ENCODE measurements around the gene STMND1. TPM values are rescaled to one million over a fixed set of nuclear protein-coding genes. Genes with fewer than 3 reads are reported as not detected.

Gene STMND1
- total and polyA plus RNA-seq, 10 of the 15 experiments (the other 5 are each of a cell fraction or from before 2014, with no cell fraction given) = 0.15 TPM; not detected in 9

DNA sequence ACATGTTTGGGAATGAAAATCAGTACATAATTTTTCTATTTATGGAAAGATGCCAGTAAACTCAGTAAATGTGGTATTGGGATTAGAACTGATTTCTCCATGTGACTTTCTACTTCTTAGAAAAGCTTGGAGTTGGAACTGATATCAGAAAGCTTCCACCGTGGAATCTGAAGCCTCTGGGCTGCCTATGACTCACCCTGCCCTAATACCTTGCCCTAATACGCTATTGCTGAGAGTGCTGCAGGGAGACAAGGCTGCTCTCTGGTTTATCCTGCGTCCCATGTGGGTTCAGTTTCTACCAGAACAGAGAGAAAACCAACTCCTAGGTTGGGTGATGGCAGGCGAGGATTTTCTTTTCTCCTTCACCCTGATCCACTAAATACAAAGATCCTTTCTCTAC is 3.3 kb upstream of the STMND1 start:
- Histone ChIP-seq H3K27ac (ENCODE audit: control insufficient read depth, insufficient read depth) (no peak overlapping the region), H3K9ac (ENCODE audit: control insufficient read depth, insufficient read depth, low read length) (no peak overlapping the region), H3K4me2 (ENCODE audit: control insufficient read depth, insufficient read depth) (no peak overlapping the region), H3K36me3 (ENCODE audit: control insufficient read depth in 2 of 2, insufficient read depth in 2 of 2, low read length in 1 of 2) (no peaks in the 10 kb centered on the region), H2AFZ (ENCODE audit: control insufficient read depth, low read depth, low read length) (no peak overlapping the region), H3K79me2 (ENCODE audit: control insufficient read depth, insufficient read depth, low read length) (no peaks in the 10 kb centered on the region), H3K9me3 (replicated peaks; ENCODE audit: control insufficient read depth, insufficient read depth, low read length) (no peaks in the 10 kb centered on the region; the same call in 2 of the 3 replicates), H3K27me3 (replicated peaks in 1 of 2; ENCODE audit: control insufficient read depth in 2 of 2, insufficient read depth in 2 of 2, low read length in 1 of 2) (peaks cover 0 to 3% of the 10 kb centered on the region in 2 experiments; a peak in 2 of 4 replicates), H3K4me3 (no peak overlapping the region), H4K20me1 (ENCODE audit: control insufficient read depth, insufficient read depth) (no peaks in the 10 kb centered on the region), H3K4me1 (ENCODE audit: control insufficient read depth, insufficient read depth, low read length) (no peaks in the 10 kb centered on the region)
- ATAC-seq (no peak), DNase-seq (ENCODE audit: low read depth, low spot score) (no peak), FAIRE-seq (no peak)
- POLR2A ChIA-PET = no interaction called here
- SMC1A ChIA-PET (ENCODE audit: uncharacterized antibody, unreplicated experiment) = interaction anchor here (0.6 to 0.9 kb wide), 2 partner anchors 12 to 135 kb away, joined by 3 to 6 read pairs; no protein-coding TSS in a partner anchor
- in situ Hi-C loops (cut with MboI) (no loop called here), intact Hi-C loops (cut with micrococcal nuclease; ENCODE audit: unreplicated experiment) (no loop called here)
- CTCF ChIA-PET = interaction anchor here (1.3 to 1.6 kb wide), 2 partner anchors 11 to 12 kb away, joined by 3 read pairs; no protein-coding TSS in a partner anchor
- WGBS (ENCODE audit: insufficient coverage, insufficient replicate concordance, low lambda C conversion rate, missing lambda C conversion rate) = 10% methylated on average over 4 of the region's 4 CpGs
- BruUV-seq (replicated peaks) = no TSS peak
- RAD21 ChIA-PET (ENCODE audit: unreplicated experiment) = no interaction called here
- TF ChIP-seq NKRF (conservative IDR thresholded peaks at IDR 0.05) = no peak
- no peak for TF ChIP-seq PAX5 (IDR thresholded peaks at IDR 0.05; ENCODE audit: borderline replicate concordance, low read depth, low read length)
- no peak for TF ChIP-seq CBX5 (IDR thresholded peaks at IDR 0.05; ENCODE audit: low read depth)
- no peak for TF ChIP-seq SMAD1 (IDR thresholded peaks at IDR 0.05; ENCODE audit: low read depth, partially characterized antibody)
- no peak for TF ChIP-seq BMI1 (IDR thresholded peaks at IDR 0.05; ENCODE audit: borderline replicate concordance)
- TF ChIP-seq, protein P1, sequence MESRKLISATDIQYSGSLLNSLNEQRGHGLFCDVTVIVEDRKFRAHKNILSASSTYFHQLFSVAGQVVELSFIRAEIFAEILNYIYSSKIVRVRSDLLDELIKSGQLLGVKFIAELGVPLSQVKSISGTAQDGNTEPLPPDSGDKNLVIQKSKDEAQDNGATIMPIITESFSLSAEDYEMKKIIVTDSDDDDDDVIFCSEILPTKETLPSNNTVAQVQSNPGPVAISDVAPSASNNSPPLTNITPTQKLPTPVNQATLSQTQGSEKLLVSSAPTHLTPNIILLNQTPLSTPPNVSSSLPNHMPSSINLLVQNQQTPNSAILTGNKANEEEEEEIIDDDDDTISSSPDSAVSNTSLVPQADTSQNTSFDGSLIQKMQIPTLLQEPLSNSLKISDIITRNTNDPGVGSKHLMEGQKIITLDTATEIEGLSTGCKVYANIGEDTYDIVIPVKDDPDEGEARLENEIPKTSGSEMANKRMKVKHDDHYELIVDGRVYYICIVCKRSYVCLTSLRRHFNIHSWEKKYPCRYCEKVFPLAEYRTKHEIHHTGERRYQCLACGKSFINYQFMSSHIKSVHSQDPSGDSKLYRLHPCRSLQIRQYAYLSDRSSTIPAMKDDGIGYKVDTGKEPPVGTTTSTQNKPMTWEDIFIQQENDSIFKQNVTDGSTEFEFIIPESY (IDR thresholded peaks at IDR 0.05) = no peak
- no peak for TF ChIP-seq NBN (IDR thresholded peaks at IDR 0.05)
- TF ChIP-seq HDAC6 (IDR thresholded peaks at IDR 0.05; ENCODE audit: unreplicated experiment) = no peak
- no peak for TF ChIP-seq HSF1 (IDR thresholded peaks at IDR 0.05; ENCODE audit: low read depth, low read length)
- no peak for TF ChIP-seq MTA2 (IDR thresholded peaks at IDR 0.05; ENCODE audit: low read depth)
- no peak for TF ChIP-seq TARDBP (IDR thresholded peaks at IDR 0.05; ENCODE audit: borderline replicate concordance)
- no peak for TF ChIP-seq SPI1 (IDR thresholded peaks at IDR 0.05; ENCODE audit: borderline replicate concordance, insufficient read depth, low read depth, low read length)
- no peak for TF ChIP-seq NFIC (IDR thresholded peaks at IDR 0.05; ENCODE audit: low read depth, low read length)
- TF ChIP-seq RELA (IDR thresholded peaks at IDR 0.05; ENCODE audit: borderline replicate concordance, partially characterized antibody) = no peak
- TF ChIP-seq, protein P2, sequence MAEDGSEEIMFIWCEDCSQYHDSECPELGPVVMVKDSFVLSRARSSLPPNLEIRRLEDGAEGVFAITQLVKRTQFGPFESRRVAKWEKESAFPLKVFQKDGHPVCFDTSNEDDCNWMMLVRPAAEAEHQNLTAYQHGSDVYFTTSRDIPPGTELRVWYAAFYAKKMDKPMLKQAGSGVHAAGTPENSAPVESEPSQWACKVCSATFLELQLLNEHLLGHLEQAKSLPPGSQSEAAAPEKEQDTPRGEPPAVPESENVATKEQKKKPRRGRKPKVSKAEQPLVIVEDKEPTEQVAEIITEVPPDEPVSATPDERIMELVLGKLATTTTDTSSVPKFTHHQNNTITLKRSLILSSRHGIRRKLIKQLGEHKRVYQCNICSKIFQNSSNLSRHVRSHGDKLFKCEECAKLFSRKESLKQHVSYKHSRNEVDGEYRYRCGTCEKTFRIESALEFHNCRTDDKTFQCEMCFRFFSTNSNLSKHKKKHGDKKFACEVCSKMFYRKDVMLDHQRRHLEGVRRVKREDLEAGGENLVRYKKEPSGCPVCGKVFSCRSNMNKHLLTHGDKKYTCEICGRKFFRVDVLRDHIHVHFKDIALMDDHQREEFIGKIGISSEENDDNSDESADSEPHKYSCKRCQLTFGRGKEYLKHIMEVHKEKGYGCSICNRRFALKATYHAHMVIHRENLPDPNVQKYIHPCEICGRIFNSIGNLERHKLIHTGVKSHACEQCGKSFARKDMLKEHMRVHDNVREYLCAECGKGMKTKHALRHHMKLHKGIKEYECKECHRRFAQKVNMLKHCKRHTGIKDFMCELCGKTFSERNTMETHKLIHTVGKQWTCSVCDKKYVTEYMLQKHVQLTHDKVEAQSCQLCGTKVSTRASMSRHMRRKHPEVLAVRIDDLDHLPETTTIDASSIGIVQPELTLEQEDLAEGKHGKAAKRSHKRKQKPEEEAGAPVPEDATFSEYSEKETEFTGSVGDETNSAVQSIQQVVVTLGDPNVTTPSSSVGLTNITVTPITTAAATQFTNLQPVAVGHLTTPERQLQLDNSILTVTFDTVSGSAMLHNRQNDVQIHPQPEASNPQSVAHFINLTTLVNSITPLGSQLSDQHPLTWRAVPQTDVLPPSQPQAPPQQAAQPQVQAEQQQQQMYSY (CRISPR knock-in tag; IDR thresholded peaks at IDR 0.05) = no peak

Data from GM12878 (cell line).